ENCODE data around the gene KRTAP1-1.

- TF ChIP-seq, protein P1, sequence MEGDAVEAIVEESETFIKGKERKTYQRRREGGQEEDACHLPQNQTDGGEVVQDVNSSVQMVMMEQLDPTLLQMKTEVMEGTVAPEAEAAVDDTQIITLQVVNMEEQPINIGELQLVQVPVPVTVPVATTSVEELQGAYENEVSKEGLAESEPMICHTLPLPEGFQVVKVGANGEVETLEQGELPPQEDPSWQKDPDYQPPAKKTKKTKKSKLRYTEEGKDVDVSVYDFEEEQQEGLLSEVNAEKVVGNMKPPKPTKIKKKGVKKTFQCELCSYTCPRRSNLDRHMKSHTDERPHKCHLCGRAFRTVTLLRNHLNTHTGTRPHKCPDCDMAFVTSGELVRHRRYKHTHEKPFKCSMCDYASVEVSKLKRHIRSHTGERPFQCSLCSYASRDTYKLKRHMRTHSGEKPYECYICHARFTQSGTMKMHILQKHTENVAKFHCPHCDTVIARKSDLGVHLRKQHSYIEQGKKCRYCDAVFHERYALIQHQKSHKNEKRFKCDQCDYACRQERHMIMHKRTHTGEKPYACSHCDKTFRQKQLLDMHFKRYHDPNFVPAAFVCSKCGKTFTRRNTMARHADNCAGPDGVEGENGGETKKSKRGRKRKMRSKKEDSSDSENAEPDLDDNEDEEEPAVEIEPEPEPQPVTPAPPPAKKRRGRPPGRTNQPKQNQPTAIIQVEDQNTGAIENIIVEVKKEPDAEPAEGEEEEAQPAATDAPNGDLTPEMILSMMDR (conservative IDR thresholded peaks at IDR 0.05; ENCODE audit: low read depth, low read length): no peak
- TF ChIP-seq EZH2 (IDR thresholded peaks at IDR 0.05; ENCODE audit: low read length, unreplicated experiment) (no peak), EZH2phosphoT487 (IDR thresholded peaks at IDR 0.05; ENCODE audit: borderline replicate concordance, low read length) (no peak)
These were observed 24.8 kb upstream of the KRTAP1-1 start, which contains the start of gene KRTAP2-4 for GRCh38 chr17:41065829-41066624.

Data from PC-3 (cell line).